ENCODE results near the gene S100A3. TPM values are rescaled to one million over a fixed set of nuclear protein-coding genes. Genes with fewer than 3 reads are reported as not detected.
A peak's percentile ranks its signal among the peaks of the same experiment; 100 is the strongest.
"Not testable (repeated sequence)": the region's sequence is repeated elsewhere in the genome, so short reads cannot be mapped to it uniquely, and the experiment has no call there.

S100A3 gene
- total RNA-seq, 1 experiment from 2014 or later = 14.4 TPM

GRCh38 chr1:153535242-153536011 is 13.6 kb downstream of the S100A3 start, which contains the start of gene S100A6:
TSS of gene S100A6 (minus strand) at chr1:153535991. CDS start at chr1:153535339, 652 bp downstream.
- peak; percentile 62 for DNase-seq (ENCODE audit: low read depth)

- DNase-seq (ENCODE audit: low read depth) = no peak
Observed at GRCh38 chr1:153534925-153535241, 14.2 kb downstream of the S100A3 start.

DNA sequence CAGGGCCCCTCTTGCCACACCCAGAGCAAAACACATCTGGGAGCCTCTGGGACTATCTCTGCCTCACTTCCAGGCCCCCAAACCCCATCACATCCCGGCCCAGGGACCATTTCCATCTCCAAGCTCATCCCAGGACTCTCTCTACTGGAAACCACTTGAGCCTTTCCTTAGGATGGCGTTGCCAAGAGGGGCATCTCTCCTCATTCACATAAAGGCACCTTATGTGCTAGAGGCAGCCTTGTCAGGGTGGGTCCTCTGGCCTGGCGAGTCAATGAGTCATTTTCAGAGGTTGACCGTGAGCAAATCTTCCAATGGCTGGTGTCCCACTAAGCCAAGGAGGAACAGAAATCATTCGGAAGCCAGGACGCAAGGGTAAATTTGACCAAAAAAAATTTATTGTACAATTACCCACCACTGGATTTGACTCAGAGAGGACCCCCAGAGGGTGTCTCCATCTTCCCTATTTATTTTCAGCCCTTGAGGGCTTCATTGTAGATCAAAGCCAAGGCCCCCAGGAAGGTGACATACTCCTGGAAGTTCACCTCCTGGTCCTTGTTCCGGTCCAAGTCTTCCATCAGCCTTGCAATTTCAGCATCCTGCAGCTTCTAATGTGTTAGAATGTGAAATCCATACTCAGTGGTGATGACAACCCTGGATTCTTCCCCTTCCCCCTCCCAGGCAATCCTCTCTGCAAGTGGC is 14.7 kb downstream of the S100A3 start:
- no peak for DNase-seq (ENCODE audit: low read depth)

DNA sequence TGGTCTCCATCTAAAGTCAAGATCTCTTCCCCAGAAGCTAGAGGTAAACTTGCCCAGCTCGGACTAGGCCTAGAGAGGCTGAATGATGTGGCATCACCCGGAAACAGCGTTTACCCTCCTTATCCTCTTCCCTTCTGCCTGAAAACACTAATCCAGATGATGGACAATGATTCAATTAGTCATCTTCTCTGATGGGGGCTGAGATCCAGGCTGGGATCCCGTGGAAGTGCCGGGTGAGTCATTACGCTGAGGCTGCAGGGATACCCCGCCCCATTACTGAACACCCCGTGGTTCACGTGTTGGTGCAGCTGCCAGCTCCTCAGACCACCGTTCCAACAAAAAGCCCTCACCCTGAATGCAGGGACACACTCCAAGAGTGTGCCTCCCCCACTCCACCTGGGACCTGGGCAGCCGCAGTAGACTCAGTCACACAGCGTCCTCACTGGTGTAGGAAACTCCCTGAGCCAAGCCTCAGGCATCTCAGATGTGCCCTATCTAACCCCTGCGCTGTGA is 15.3 kb downstream of the S100A3 start:
- DNase-seq (ENCODE audit: low read depth) = peak; percentile 99

DNA sequence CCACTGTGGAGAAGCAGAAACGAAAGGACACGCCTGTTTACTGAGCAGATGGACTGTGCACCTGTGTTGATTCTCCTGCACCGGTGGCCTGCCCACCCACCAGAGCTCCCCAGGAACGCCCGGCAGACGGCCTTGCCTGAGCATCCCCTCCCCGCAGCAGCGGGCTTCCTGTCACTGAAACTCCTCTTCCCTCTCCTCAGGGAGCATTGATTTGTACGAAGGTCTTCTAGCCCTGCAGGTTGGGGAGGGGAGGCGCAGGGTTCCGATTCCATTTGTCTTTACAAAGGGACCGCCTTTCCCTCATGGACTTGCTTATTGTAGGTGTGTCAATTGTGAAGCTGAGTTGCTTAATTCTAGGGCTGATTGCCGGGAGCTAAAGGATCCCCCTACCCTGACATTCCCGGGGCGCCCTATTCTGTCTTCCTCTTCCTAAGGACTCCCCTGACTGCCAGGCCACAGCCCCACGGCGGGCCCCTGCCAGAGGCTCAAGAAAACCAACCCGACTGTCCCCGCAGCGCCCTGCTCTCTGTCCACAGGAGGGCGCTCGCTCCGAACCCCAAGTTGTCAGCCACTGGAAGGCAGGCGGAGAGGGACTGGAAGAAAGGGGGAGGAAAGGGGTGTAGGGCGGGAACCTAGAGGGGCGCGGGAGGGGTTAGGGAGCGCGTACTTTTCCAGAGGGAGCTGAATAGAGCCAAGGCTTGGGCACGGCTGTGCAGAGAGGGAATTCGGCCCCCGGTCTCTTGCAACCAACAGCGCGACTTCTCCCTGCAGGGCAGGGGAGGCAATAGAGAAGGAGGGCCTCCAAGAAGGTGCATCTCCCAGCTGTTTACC is 16.1 kb downstream of the S100A3 start:
- peak; percentile 83 for DNase-seq (ENCODE audit: low read depth)

GRCh38 chr1:153532181-153532580 is 16.9 kb downstream of the S100A3 start:
- peak; percentile 71 for DNase-seq (ENCODE audit: low read depth)

DNA sequence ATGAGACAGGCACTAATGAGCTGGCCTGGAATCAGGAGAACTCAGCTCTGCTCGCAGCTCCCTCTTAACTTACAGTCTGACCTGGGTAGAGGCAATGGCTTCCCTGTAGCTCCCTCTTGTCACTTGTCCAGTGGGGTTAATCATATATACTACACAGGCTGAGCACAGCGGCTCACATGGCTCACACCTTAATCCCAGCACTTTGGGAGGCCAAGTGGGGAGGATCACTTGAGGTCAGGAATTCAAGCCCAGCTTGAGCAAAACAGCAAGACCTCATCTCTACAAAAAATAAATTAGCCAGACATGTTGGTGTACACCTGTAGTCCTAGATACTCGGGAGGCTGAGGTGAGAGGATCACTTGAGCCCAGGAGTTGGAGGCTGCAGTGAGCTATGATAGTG is 17.4 kb downstream of the S100A3 start:
- no peak for DNase-seq (ENCODE audit: low read depth)

GRCh38 chr1:153527683-153528040 is 21.4 kb downstream of the S100A3 start:
- DNase-seq (ENCODE audit: low read depth) = no peak

DNA sequence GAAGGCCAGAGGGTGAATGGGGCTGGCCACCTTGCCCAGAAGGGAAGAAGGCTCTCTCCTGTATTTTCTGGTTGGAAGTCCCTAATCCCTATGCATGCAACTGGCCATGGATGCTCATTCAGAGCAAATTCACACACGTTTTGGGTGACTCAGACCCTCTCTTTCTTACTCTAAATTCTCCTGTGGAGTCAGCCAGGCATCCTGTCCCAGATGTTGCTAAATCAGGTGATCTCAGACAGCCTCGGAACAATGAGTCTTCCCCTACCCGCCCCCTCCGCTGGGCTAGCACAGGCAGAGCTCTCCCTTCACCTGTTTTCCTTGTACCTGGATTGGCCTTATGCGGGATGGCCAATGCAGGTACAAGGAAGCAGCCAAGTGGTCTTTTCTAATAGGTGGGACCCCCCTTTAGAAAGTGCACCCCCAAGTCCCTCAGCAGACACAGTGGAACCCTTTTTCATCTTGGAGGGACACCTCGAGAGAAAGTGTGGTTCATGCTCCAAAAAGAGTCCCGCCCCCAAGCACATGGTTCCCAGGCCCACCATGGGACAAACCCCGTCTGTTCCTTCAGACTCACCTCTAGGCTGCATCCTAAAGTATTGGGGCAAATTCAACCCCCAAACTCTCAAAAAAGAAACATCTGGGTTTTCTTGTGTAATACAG is 21.9 kb downstream of the S100A3 start:
- DNase-seq (ENCODE audit: low read depth) = peak; percentile 59

DNA sequence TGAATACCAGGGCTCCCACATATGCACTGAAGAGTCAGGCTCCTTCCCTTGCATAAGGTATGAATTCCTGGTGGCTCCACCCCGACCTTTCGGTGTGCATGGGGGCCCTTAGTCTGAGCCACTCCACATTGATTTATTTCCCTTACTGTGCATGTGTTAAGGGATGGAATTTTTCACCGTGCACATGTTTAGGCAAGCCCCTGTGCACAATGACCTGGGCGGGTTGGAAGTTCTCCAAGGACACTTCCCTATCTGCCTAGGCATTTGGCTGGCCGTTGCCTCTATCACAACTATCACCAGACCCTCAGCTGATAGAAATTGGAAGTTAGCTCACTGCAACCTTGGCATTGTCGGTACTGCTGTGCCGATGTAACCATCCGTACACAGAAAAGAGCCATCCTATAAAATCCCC is 22.9 kb downstream of the S100A3 start:
- DNase-seq (ENCODE audit: low read depth) = no peak

DNA sequence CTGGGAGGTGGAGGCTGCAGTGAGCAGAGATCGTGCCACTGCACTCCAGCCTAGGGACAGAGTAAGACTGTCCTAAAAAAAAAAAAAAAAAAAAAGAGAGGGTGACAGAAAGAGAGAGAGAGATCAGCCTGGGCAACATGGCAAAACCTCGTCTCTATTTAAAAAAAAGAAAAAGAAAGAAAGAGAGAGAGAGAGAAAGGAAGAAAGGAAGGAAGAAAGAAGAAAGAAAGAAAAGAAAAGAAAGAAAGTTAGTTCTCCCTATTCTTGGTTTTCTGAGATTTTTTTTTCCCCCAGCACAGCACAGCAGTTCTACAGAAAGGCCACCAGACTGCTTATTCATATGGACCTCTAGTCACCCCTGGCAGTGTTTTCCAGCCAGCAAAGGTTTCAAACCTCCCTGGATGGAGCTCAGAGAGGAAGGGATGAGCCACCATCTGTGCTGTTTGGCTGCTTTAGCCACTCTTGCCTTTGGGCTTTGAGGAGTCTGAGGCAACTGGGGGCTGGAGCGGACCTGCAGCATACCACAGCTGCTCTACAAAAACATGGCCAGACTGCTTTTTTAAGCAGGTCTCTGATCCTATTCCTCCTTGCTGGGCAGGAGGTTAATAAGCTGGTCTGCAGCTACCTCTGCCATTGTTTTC is 23.9 kb downstream of the S100A3 start:
- DNase-seq (ENCODE audit: low read depth) = no peak

DNA sequence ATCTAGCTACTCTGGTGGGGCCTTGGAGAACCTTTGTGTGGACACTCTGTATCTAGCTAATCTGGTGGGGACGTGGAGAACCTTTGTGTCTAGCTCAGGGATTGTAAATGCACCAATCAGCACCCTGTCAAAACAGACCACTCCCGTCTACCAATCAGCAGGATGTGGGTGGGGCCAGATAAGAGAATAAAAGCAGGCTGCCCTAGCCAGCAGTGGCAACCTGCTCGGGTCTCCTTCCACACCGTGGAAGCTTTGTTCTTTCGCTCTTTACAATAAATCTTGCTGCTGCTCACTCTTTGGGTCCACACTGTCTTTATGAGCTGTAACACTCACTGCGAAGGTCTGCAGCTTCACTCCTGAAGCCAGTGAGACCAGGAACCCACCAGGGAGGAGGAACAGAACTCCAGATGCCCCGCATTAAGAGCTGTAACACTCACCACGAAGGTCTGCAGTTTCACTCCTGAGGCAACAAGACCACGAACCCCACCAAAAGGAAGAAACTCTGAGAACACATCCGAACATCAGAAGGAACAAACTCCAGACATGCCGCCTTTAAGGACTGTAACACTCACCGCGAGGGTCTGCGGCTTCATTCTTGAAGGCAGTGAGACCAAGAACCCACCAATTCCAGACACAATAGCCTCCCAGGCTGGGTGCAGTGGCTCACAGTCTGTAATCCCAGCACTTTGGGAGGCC is 26.6 kb downstream of the S100A3 start:
- DNase-seq (ENCODE audit: low read depth) = peak; percentile 46

DNA sequence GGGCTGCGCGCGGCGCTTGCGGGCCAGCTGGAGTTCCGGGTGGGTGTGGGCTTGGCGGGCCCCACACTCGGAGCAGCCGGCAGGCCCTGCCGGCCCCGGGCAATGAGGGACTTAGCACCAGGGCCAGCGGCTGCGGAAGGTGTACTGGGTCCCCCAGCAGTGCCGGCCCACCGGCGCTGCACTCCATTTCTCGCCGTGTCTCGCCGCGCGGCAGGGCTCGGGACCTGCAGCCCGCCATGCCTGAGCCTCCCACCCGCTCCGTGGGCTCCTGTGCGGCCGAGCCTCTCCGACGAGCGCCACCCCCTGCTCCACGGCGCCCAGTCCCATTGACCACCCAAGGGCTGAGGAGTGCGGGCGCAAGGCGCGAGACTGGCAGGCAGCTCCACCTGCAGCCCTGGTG is 27.2 kb downstream of the S100A3 start:
- DNase-seq (ENCODE audit: low read depth) = not testable (repeated sequence)

- no peak for DNase-seq (ENCODE audit: low read depth)
Observed at GRCh38 chr1:153520818-153521476, 28.1 kb downstream of the S100A3 start.

- DNase-seq (ENCODE audit: low read depth) = not testable (repeated sequence)
Observed at GRCh38 chr1:153520137-153520691, 28.8 kb downstream of the S100A3 start.

- DNase-seq (ENCODE audit: low read depth) = no peak
Observed at GRCh38 chr1:153519242-153519641, 29.8 kb downstream of the S100A3 start.

DNA sequence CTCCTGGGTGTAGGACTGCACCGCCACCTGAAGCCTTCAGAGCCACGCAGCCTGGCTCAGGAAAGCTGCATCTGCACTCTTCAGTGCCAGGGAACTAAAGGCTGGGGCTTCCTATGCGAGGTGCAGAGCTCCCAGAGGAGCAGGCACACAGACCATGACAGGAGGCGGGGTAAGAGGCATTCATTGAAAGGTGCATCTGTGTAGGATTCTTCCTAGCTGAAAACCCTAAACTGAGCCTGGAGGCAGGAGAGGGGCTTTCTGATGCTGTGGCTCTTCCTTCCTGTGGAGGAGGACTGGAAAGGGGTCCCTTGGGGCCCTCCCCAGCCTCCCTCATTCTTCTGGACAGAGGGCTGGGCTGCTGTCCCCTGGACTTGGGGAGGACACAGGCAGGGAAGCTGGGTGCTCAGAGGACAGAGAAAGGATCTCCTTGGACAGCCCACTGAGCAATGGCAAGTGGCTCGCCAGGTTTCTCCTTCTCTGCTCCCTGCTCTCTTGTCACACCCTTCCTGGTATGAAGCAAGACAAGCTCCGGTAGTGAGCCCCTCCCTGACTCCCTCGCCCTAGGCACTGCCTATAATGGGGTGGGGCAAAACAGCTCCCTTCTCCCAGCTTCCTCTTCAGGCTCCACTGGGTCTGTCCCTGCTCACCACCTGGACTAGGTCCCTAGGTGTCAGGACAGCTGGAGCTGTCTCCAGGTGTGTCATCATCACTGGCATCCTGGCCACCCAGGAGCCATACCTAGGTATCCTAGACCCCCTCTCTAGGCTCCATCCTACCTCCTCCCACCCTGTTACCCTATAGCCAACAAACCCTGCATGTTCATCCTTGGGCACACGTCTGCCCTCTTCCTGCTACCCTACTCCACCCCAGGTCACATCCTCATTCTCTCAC is 33.3 kb downstream of the S100A3 start:
- peak; percentile 35 for DNase-seq (ENCODE audit: low read depth)

- DNase-seq (ENCODE audit: low read depth) = no peak
Observed at GRCh38 chr1:153513666-153514065, 35.4 kb downstream of the S100A3 start.

Data from HT1080 (cell line).